ENCODE data around the gene UBR2.
"Not testable (repeated sequence)": the region's sequence is repeated elsewhere in the genome, so short reads cannot be mapped to it uniquely, and the experiment has no call there.

Gene UBR2

GRCh38 chr6:42564506-42564825, 637 bp downstream of the UBR2 start:
- peak overlapping the region; percentile 99 for H3K4me3 ChIP-seq (ENCODE audit: low read depth, low read length)
- peak; percentile 59 for DNase-seq (ENCODE audit: low read depth)
- no peak for TF ChIP-seq CTCF (conservative IDR thresholded peaks at IDR 0.05; ENCODE audit: low read depth, low read length)

- peak overlapping the region; percentile 99 for H3K4me3 ChIP-seq (ENCODE audit: low read depth, low read length)
- no peak for DNase-seq (ENCODE audit: low read depth)
- TF ChIP-seq CTCF (conservative IDR thresholded peaks at IDR 0.05; ENCODE audit: low read depth, low read length), result no peak
These were observed 2.2 kb downstream of the UBR2 start for GRCh38 chr6:42565823-42566613.

- H3K4me3 ChIP-seq (ENCODE audit: low read depth, low read length), result no peak overlapping the region
- DNase-seq (ENCODE audit: low read depth), result no peak
- no peak for TF ChIP-seq CTCF (conservative IDR thresholded peaks at IDR 0.05; ENCODE audit: low read depth, low read length)
These were observed 2.9 kb downstream of the UBR2 start for GRCh38 chr6:42566614-42567208.

GRCh38 chr6:42567237-42567636, 3.4 kb downstream of the UBR2 start:
- DNase-seq (ENCODE audit: low read depth); H3K4me3 ChIP-seq (ENCODE audit: low read depth, low read length): not testable (repeated sequence)

GRCh38 chr6:42569102-42570028, 5.5 kb downstream of the UBR2 start:
- H3K4me3 ChIP-seq (ENCODE audit: low read depth, low read length), result no peak overlapping the region
- TF ChIP-seq CTCF (conservative IDR thresholded peaks at IDR 0.05; ENCODE audit: low read depth, low read length), result no peak
- peak; percentile 86 for DNase-seq (ENCODE audit: low read depth)

GRCh38 chr6:42571611-42572342, 7.9 kb downstream of the UBR2 start:
- H3K4me3 ChIP-seq (ENCODE audit: low read depth, low read length), result no peak overlapping the region
- DNase-seq (ENCODE audit: low read depth), result no peak
- no peak for TF ChIP-seq CTCF (conservative IDR thresholded peaks at IDR 0.05; ENCODE audit: low read depth, low read length)

- no peak for DNase-seq (ENCODE audit: low read depth)
- TF ChIP-seq CTCF (conservative IDR thresholded peaks at IDR 0.05; ENCODE audit: low read depth, low read length), result no peak
- no peak overlapping the region for H3K4me3 ChIP-seq (ENCODE audit: low read depth, low read length)
These were observed 8.7 kb downstream of the UBR2 start for GRCh38 chr6:42572523-42572922.

GRCh38 chr6:42576538-42576937, 12.7 kb downstream of the UBR2 start:
- DNase-seq (ENCODE audit: low read depth); H3K4me3 ChIP-seq (ENCODE audit: low read depth, low read length): not testable (repeated sequence)

Data from choroid plexus epithelial cell (primary cell).